HG03139 (cell line): ENCODE results near the gene TMEFF1.

Experiments
- ATAC-seq: cut with Tn5 transposase; IDR thresholded peaks from one replicate; pipeline ENCODE4 v1.9.1; 2021; ENCODE audit not compliant: unreplicated experiment

Gene TMEFF1

GRCh38 chr9:100601216-100601615 is 128.3 kb downstream of the TMEFF1 start:
- peak; percentile 55 for ATAC-seq

DNA sequence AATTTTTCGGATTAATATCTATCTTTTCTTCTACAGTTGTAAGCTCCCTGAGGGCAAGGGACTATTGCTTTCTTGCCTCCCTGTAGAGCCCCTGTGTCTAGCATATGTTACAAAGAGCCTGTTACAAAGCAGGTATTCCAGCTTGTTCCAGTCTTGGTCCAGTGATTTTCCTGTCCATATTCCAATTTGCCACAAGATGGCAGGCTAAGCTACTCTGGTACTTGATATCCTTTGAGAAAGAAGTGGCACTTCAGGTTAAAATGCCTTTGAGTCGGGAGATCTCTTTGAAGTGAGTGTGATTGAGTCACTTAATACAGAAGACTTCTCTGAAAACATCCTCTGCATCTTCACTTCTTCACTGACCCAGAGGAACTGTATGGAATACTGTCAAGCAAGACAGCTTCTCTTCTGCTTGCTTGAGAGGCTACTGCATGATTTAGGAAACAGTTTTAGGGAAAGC is 129.4 kb downstream of the TMEFF1 start:
- no peak for ATAC-seq

DNA sequence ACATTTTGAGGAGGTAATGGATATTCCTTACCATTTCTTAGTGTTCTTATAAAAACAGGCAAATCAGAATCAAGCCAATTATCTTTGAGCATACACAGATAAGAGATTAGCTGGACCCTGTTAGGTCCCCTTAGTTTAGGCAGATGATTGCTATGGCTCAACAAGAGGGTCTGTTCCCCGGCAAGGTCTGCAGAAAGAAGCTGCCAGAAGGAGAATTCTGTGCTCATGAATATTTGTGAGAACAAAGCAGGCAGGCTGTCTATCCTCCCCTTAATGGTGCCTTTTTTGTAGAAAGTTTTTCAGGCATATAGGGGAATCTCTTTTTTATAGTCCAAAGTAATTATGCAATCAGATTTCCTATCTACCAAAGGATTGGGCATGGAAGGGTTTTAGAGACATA is 132.5 kb downstream of the TMEFF1 start:
- no peak for ATAC-seq

DNA sequence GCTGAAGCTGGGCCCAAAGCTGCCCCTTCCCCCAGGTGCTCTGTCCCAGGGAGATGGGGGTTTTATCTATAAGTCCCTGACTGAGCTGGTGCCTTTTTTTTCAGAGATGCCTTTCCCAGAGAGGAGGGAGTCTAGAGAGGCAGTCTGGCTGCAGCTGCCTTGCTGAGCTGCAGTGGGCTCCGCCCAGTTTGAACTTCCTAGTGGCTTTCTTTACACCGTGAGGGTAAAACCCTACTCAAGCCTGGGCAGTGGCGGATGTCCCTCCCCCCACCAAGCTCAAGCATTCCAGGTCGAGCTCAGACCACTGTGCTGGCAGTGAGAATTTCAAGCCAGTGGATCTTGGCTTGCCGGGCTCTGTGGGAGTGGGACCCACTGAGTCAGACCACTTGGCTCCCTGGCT is 146.2 kb downstream of the TMEFF1 start:
- ATAC-seq = no peak

DNA sequence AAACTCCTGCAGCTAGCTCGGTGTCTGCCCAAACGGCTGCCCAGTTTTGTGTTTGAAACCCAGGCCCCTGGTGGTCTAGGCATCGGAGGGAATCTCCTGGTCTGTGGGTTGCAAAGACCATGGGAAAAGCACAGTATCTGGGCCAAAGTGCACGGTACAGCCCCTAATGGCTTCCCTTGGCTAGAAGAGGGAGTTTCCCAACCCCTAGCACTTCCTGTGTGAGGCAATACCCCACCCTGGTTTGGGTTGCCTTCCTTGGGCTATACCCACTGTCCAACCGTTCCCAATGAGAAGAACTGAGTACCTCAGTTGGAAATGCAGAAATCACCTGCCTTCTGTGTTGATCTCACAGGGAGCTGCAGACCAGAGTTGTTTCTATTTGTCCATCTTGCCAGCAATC is 146.7 kb downstream of the TMEFF1 start:
- ATAC-seq = no peak

DNA sequence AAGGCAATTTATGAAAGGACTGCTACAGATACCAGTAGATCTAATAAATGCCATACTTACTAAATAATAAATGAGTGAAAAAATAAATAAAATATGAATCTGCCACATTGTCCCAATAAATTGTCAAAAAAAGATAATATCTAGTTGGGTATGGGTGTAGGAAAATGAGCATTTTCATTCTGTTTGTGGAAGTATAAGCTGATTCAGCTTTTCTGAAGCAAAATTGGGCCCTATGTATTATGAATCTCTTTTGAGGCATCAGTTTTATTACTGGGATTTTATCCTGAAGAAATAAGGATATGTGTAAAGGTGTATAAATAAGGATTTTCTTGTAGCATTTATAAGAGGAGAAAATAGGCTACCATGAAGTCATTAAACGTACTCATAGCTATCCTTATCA is 151.0 kb downstream of the TMEFF1 start:
- ATAC-seq = no peak

DNA sequence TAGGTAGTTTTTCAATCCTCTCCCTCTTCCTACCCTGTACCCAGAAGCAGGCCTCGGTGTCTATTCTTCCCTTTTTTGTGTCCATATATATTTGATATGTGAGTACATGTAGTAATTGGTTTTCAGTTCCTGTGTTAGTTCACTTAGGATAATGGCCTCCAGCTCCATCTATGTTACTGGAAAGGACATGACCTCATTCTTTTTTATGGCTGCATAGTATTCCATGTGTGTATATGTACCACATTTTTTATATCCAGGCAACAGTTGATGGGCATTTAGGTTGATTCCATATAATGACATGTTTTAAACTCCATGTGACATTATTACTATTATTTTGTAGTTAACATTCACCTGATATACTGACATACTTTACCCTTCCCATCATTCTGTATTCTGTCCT is 154.0 kb downstream of the TMEFF1 start:
- no peak for ATAC-seq
